OCI-LY1 (cell line): ENCODE data around the gene CFAP43.
"Not testable (repeated sequence)": the region's sequence is repeated elsewhere in the genome, so short reads cannot be mapped to it uniquely, and the experiment has no call there.

Experiments
- H2AFZ ChIP-seq: fragments of 200-600 bp; sonication (generic), shearing (Covaris generic); 2 replicates; pipeline ENCODE4 v1.6.0; 2014; ENCODE audit warnings: antibody characterized with exemption, mild to moderate bottlenecking, low read length
- H3F3A ChIP-seq: fragments of 200-600 bp; sonication (generic), shearing (Covaris generic); 2 replicates; pipeline ENCODE4 v1.6.0; 2014; ENCODE audit warnings: mild to moderate bottlenecking, antibody characterized with exemption, low read length, moderate library complexity; ENCODE audit not compliant: insufficient read depth
- H3K27ac ChIP-seq: fragments of 200-600 bp; sonication (generic); 2 replicates; pipeline ENCODE4 v1.5.1; 2014; ENCODE audit warnings: low read length, mixed run types, mild to moderate bottlenecking, low read depth; ENCODE audit not compliant: poor library complexity, severe bottlenecking
- H3K27me3 ChIP-seq: fragments of 200-600 bp; sonication (generic); 2 replicates; pipeline ENCODE4 v1.6.0; 2014; ENCODE audit warnings: antibody characterized with exemption, mild to moderate bottlenecking, low read length, moderate library complexity; ENCODE audit not compliant: insufficient read depth
- H3K36me3 ChIP-seq: fragments of 200-600 bp; sonication (generic); 2 replicates; pipeline ENCODE4 v1.6.1; 2014; ENCODE audit warnings: mild to moderate bottlenecking, antibody characterized with exemption, low read length, moderate library complexity, mixed read lengths; ENCODE audit not compliant: insufficient read depth
- H3K4me1 ChIP-seq: fragments of 200-600 bp; sonication (generic); 2 replicates; pipeline ENCODE4 v1.5.1; 2014; ENCODE audit warnings: mild to moderate bottlenecking, low read length, moderate library complexity; ENCODE audit not compliant: insufficient read depth, severe bottlenecking
- H3K4me2 ChIP-seq: fragments of 200-600 bp; sonication (generic), shearing (Covaris generic); 2 replicates; pipeline ENCODE4 v1.6.1; 2014; ENCODE audit warnings: low read length
- H3K4me3 ChIP-seq: fragments of 200-600 bp; sonication (generic); 2 replicates; pipeline ENCODE4 v1.5.1; 2014; ENCODE audit warnings: low read length, low read depth, mild to moderate bottlenecking, mixed read lengths; ENCODE audit not compliant: poor library complexity, severe bottlenecking
- H3K79me2 ChIP-seq: fragments of 200-600 bp; shearing (Covaris generic); 2 replicates; pipeline ENCODE4 v1.6.1; 2016; ENCODE audit warnings: mixed run types, low read length, mixed read lengths; ENCODE audit not compliant: insufficient read depth
- H3K9ac ChIP-seq: fragments of 200-600 bp; sonication (generic), shearing (Covaris generic); 2 replicates; pipeline ENCODE4 v1.6.1; 2014; ENCODE audit warnings: mild to moderate bottlenecking, low read length, mixed read lengths
- H3K9me2 ChIP-seq: fragments of 200-600 bp; sonication (generic), shearing (Covaris generic); 2 replicates; pipeline ENCODE4 v1.6.1; 2014; ENCODE audit warnings: low read depth, mild to moderate bottlenecking, low read length, mixed read lengths
- H3K9me3 ChIP-seq: fragments of 200-600 bp; shearing (Covaris generic); 2 replicates; pipeline ENCODE4 v1.6.1; 2014; ENCODE audit warnings: low read length, mixed read lengths
- H4K20me1 ChIP-seq: fragments of 200-600 bp; sonication (generic), shearing (Covaris generic); 2 replicates; pipeline ENCODE4 v1.6.0; 2016; ENCODE audit warnings: mild to moderate bottlenecking, low read length; ENCODE audit not compliant: insufficient read depth
- CTCF ChIP-seq: fragments of 200-600 bp; sonication (generic), shearing (Covaris generic); IDR thresholded peaks from 2 replicates; pipeline ENCODE4 v1.5.1; 2017; ENCODE audit warnings: mild to moderate bottlenecking, antibody characterized with exemption, low read length, moderate library complexity, mixed read lengths
- EZH2 ChIP-seq: fragments of 200-600 bp; sonication (generic), shearing (Covaris generic); IDR thresholded peaks from 2 replicates; pipeline ENCODE4 v1.8.0; 2017; ENCODE audit warnings: borderline replicate concordance, mixed run types, mild to moderate bottlenecking, antibody characterized with exemption, low read length, moderate library complexity, mixed read lengths

CFAP43 gene

DNA sequence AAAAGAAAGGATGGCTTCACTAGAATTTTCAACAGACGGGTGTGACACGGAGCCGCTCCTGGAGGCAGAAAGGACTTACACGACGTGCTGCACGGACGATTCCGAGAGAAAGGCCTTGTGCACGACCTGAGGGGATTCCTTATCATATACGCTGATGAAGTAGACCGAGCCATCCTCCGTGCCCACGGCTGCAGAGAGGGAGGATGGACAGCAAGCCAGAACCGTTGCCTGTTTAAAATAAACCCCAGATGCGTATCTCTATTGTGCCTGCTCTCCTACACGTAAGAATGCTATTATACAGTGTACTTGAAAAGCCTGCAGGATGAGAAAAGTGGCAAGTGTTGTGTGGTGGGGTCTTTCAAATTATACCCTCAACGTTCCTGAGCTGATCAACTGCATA is 38.4 kb downstream of the CFAP43 start:
- Histone ChIP-seq H4K20me1 (no peaks in the 10 kb centered on the region), H3K9me2 (no peaks in the 10 kb centered on the region), H3K4me3 (no peak overlapping the region), H3K27me3 (no peaks in the 10 kb centered on the region), H3K9me3 (no peaks in the 10 kb centered on the region), H3K4me1 (no peaks in the 10 kb centered on the region), H3F3A (no peaks in the 10 kb centered on the region), H3K36me3 (no peaks in the 10 kb centered on the region), H2AFZ (no peak overlapping the region), H3K79me2 (no peaks in the 10 kb centered on the region), H3K4me2 (no peak overlapping the region), H3K9ac (no peak overlapping the region), H3K27ac (no peak overlapping the region)
- TF ChIP-seq CTCF (no peak), EZH2 (no peak)

DNA sequence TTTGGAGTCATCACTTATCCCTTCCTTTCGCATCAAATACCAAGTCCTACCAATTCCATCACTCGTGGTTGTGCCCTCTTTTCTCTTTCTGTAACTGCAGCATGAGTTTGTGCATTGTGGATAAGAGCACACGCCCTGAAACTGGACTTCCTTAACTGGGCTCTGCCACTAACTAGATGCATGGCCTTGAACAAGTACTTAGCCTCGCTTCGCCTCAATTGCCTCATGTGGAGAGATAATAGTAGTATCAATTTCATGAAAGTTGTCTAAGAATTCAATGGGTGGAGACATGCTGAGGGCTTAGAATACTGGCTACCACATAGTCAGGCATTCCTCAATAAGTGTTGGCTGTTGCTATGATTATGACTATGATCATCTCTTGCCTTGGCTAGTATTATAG is 41.5 kb downstream of the CFAP43 start:
- Histone ChIP-seq H3K4me1 (no peaks in the 10 kb centered on the region), H3K27me3 (no peaks in the 10 kb centered on the region), H3F3A (no peaks in the 10 kb centered on the region), H3K4me2 (no peak overlapping the region), H2AFZ (no peak overlapping the region), H3K9me2 (no peaks in the 10 kb centered on the region), H3K9me3 (no peaks in the 10 kb centered on the region), H3K36me3 (no peaks in the 10 kb centered on the region), H3K27ac (no peak overlapping the region), H3K9ac (no peak overlapping the region), H3K4me3 (no peak overlapping the region), H3K79me2 (no peaks in the 10 kb centered on the region), H4K20me1 (no peaks in the 10 kb centered on the region)
- TF ChIP-seq EZH2, result no peak
- no peak for TF ChIP-seq CTCF

- no peak overlapping the region for H3K4me2 ChIP-seq
- TF ChIP-seq CTCF, result no peak
- no peak for TF ChIP-seq EZH2
- H3K27me3 ChIP-seq, result no peaks in the 10 kb centered on the region; the same call in 1 of the 2 replicates
- no peak overlapping the region for H2AFZ ChIP-seq
- no peak overlapping the region for H3K9ac ChIP-seq
- H3K9me2 ChIP-seq, result no peaks in the 10 kb centered on the region
- H3K4me3 ChIP-seq, result no peak overlapping the region
- H4K20me1 ChIP-seq, result no peaks in the 10 kb centered on the region
- no peaks in the 10 kb centered on the region for H3F3A ChIP-seq
- H3K9me3 ChIP-seq, result no peaks in the 10 kb centered on the region
- H3K79me2 ChIP-seq, result no peaks in the 10 kb centered on the region
- H3K36me3 ChIP-seq, result no peaks in the 10 kb centered on the region
- H3K27ac ChIP-seq, result no peak overlapping the region
- no peaks in the 10 kb centered on the region for H3K4me1 ChIP-seq
These were observed 48.5 kb downstream of the CFAP43 start for GRCh38 chr10:104183682-104184081.

DNA sequence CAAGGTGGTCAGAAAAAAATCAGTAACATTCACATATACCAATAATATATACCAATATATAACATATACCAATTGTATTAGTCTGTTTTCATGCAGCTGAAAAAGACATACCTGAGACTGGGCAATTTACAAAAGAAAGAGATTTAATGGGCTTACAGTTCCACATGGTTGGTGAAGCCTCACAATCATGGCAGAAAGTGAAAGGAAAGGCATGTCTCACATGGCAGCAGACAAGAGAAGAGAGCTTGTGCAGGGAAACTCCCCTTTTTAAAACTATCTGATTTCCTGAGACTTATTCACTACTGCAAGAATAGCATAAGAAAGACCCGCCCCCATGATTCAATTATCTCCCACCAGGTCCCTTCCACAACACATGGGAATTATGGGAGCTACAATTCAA is 58.0 kb downstream of the CFAP43 start:
- not testable (repeated sequence) for H3K4me2 ChIP-seq, H3F3A ChIP-seq, H3K27me3 ChIP-seq, H3K27ac ChIP-seq, H3K9ac ChIP-seq, H2AFZ ChIP-seq, H3K9me3 ChIP-seq, H3K4me3 ChIP-seq, H3K4me1 ChIP-seq, H3K36me3 ChIP-seq, H4K20me1 ChIP-seq, H3K9me2 ChIP-seq, H3K79me2 ChIP-seq
